ENCODE measurements around the gene ADAMTSL5.

DNA sequence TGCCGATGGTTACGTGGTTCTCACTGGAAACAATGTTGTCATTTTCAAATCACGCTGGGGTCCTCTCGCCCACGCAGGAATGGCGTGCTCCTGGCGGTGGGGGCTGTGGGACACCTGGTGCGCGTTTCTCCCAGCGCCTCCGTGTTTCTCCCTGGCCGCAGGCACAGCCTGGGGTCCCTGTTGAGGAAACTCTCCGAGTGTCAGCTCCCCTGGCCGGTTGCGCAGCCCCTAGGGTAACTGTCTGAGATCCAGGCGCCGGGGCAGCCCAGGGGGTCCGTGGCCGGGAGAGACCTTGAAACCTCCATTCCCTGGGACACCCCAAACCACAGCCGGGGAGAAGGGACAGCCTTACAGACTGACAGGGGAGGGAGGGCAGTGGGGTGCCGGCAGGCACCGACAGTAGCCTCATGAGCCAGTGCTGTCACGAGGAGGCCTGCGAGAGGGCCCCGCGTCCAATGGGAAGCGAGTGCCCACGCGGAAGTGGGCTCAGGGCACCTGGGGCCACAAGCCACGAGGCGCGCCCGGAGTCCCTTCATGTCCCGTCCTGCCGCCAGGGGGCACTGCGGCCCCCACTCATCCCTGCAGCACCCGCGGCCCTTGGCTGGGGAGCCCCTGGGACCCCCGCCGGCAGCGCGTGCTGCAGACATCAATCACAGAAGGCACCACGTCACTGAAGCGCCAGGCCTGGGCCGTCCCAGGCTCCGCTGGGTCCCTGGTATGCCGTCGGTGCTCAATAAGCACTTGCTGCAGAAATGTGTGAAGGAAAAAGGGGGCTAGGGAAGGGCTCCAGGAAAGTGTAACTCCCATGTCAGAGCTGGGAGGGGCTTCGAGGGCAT is 9.5 kb downstream of the ADAMTSL5 start:
- TF ChIP-seq, protein P1, sequence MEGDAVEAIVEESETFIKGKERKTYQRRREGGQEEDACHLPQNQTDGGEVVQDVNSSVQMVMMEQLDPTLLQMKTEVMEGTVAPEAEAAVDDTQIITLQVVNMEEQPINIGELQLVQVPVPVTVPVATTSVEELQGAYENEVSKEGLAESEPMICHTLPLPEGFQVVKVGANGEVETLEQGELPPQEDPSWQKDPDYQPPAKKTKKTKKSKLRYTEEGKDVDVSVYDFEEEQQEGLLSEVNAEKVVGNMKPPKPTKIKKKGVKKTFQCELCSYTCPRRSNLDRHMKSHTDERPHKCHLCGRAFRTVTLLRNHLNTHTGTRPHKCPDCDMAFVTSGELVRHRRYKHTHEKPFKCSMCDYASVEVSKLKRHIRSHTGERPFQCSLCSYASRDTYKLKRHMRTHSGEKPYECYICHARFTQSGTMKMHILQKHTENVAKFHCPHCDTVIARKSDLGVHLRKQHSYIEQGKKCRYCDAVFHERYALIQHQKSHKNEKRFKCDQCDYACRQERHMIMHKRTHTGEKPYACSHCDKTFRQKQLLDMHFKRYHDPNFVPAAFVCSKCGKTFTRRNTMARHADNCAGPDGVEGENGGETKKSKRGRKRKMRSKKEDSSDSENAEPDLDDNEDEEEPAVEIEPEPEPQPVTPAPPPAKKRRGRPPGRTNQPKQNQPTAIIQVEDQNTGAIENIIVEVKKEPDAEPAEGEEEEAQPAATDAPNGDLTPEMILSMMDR (IDR thresholded peaks at IDR 0.05) = peak in 1 of 3 donors; percentile 44
- TF ChIP-seq POLR2A (IDR thresholded peaks at IDR 0.05) = no peak

All from lower leg skin (tissue), 3 donors.